Calu3 (cell line): ENCODE results near the gene C19orf81. TPM values are rescaled to one million over a fixed set of nuclear protein-coding genes. Genes with fewer than 3 reads are reported as not detected.

Experiments
- BruUV-seq: library from RNA; stranded (reverse); fragments of 400-500 nt; replicated peaks from 2 replicates; lab custom pipeline; 2021; lab: Mats Ljungman, UMichigan
- CTCF ChIA-PET: fragments of 300-600 bp; sonication (Branson Sonifier 250); formaldehyde crosslinking; loops from one replicate; lab custom pipeline; 2022; ENCODE audit warnings: antibody characterized with exemption; lab: Charles Lee
- DNase-seq: peaks from one replicate; pipeline ENCODE4 v3.0.0; 2022
- H3K27ac Mint-ChIP-seq: one replicate; pipeline ENCODE4 v1.8.0; 2022; ENCODE audit warnings: mixed read lengths; ENCODE audit not compliant: unreplicated experiment
- H3K27me3 Mint-ChIP-seq: one replicate; pipeline ENCODE4 v1.8.0; 2022; ENCODE audit warnings: mixed read lengths; ENCODE audit not compliant: unreplicated experiment
- H3K36me3 Mint-ChIP-seq: one replicate; pipeline ENCODE4 v1.8.0; 2022; ENCODE audit warnings: mild to moderate bottlenecking, moderate library complexity, mixed read lengths; ENCODE audit not compliant: insufficient read depth, unreplicated experiment
- H3K4me1 Mint-ChIP-seq: one replicate; pipeline ENCODE4 v1.8.0; 2022; ENCODE audit warnings: mild to moderate bottlenecking, low read depth, mixed read lengths; ENCODE audit not compliant: unreplicated experiment
- H3K4me3 Mint-ChIP-seq: one replicate; pipeline ENCODE4 v1.8.0; 2022; ENCODE audit warnings: mild to moderate bottlenecking, low read depth, moderate library complexity, mixed read lengths; ENCODE audit not compliant: unreplicated experiment
- H3K9me3 Mint-ChIP-seq: one replicate; pipeline ENCODE4 v1.8.0; 2022; ENCODE audit warnings: low read depth, mixed read lengths; ENCODE audit not compliant: unreplicated experiment
- intact Hi-C: fragments of 100-400 bp; cut with micrococcal nuclease; formaldehyde crosslinking; loops from one replicate; pipeline ENCODE4 v1.10.0; 2022; ENCODE audit not compliant: unreplicated experiment
- total RNA-seq: library from RNA; stranded (reverse); gene quantifications from 2 replicates; pipeline ENCODE4 v1.2.3, GENCODE V29; 2022
- TF ChIP-seq, protein P1 (sequence below): fragments of 200-600 bp; IDR thresholded peaks from one replicate; pipeline ENCODE4 v1.8.0; 2022; ENCODE audit warnings: antibody characterized with exemption; ENCODE audit not compliant: unreplicated experiment

The C19orf81 gene
- total RNA-seq, 1 experiment from 2014 or later: not detected

DNA sequence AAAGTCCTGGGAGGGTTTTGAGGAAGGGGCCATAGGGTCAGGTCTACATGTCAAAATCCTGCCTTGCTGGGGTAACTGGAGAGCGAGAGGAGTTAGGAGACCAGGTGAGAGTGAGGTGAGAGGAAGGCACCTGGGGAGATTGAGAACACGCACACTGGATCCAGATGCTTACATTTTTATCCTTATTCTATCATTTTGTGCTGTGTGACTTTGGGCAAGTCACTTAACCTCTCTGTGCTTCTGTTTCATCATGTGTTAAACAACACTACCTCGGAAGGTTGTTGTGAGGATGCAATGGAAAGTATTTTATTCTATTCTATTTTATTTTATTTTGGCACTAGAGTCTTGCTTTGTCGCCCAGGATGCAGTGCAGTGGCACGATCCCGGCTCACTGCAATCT, 3.5 kb downstream of the C19orf81 start:
- H3K27ac Mint-ChIP-seq: no peak overlapping the region
- BruUV-seq: no TSS peak

DNA sequence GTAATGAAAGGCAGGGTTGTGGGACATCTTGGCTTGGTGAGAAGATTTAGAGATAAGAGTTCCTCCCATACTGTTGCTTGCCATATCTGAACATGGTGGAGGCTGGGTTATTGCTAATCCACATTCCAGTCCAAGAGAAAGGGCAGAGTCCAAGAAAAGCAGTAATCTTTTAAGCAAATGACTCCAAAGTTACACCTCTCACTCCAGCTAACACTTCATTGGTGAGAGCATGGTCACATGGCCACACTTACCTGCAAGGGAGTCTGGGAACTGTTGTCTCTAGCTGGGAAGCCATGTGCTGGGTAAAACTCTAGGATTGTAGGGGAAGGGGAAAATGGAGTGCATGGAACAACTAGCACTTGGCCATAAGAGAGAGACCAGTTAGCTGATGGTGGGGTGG, 5.6 kb downstream of the C19orf81 start:
- TF ChIP-seq, protein P1, sequence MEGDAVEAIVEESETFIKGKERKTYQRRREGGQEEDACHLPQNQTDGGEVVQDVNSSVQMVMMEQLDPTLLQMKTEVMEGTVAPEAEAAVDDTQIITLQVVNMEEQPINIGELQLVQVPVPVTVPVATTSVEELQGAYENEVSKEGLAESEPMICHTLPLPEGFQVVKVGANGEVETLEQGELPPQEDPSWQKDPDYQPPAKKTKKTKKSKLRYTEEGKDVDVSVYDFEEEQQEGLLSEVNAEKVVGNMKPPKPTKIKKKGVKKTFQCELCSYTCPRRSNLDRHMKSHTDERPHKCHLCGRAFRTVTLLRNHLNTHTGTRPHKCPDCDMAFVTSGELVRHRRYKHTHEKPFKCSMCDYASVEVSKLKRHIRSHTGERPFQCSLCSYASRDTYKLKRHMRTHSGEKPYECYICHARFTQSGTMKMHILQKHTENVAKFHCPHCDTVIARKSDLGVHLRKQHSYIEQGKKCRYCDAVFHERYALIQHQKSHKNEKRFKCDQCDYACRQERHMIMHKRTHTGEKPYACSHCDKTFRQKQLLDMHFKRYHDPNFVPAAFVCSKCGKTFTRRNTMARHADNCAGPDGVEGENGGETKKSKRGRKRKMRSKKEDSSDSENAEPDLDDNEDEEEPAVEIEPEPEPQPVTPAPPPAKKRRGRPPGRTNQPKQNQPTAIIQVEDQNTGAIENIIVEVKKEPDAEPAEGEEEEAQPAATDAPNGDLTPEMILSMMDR: no peak
- intact Hi-C loops: no loop called here
- no peak overlapping the region for H3K4me3 Mint-ChIP-seq
- peaks cover 83% of the 10 kb centered on the region for H3K27me3 Mint-ChIP-seq
- peaks cover 8% of the 10 kb centered on the region for H3K4me1 Mint-ChIP-seq
- CTCF ChIA-PET: no interaction called here
- no peak overlapping the region for H3K27ac Mint-ChIP-seq
- no peaks in the 10 kb centered on the region for H3K36me3 Mint-ChIP-seq
- BruUV-seq: no TSS peak
- DNase-seq: no peak
- peaks cover 5% of the 10 kb centered on the region for H3K9me3 Mint-ChIP-seq

More for the DNA sequence above, 3.5 kb downstream of the C19orf81 start:
- no peak overlapping the region for H3K4me3 Mint-ChIP-seq
- no peak for DNase-seq
- peaks cover 74% of the 10 kb centered on the region for H3K27me3 Mint-ChIP-seq
- TF ChIP-seq, protein P1: no peak
- no peaks in the 10 kb centered on the region for H3K9me3 Mint-ChIP-seq
- CTCF ChIA-PET: no interaction called here
- peaks cover under 1% of the 10 kb centered on the region for H3K4me1 Mint-ChIP-seq
- no peaks in the 10 kb centered on the region for H3K36me3 Mint-ChIP-seq
- intact Hi-C loops: no loop called here

DNA sequence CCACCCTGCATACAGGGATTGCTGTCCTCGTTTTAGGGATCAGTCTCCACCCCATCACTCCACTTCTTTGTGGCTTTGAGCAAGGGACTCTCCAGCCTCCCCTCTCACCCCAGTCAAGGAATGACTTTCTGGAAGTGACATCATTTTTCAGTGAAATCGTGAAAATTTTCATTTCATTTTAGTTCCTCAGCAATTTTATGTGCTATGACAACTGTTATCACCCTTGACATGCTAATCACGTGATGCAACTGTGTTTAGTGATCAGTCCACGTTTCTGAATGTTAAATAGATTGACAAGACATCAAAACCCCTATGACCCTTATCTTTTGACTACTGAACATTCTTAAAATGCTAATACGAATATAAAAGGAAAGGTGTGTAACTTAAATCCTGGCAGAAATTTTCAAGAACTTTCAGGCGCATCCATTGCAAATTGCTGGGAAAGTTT, 8.0 kb downstream of the C19orf81 start:
- Mint-ChIP-seq H3K9me3 (peaks cover 5% of the 10 kb centered on the region), H3K4me3 (peak overlapping the region; percentile 57), H3K27ac (no peak overlapping the region), H3K36me3 (no peaks in the 10 kb centered on the region), H3K27me3 (peaks cover 78% of the 10 kb centered on the region), H3K4me1 (peaks cover 8% of the 10 kb centered on the region)
- no TSS peak for BruUV-seq
- DNase-seq: no peak
- intact Hi-C loops: no loop called here
- TF ChIP-seq, protein P1: no peak
- CTCF ChIA-PET: interaction anchor here (1.2 kb wide), 1 partner anchor 13 kb away, joined by 4 read pairs; no protein-coding TSS in a partner anchor

DNA sequence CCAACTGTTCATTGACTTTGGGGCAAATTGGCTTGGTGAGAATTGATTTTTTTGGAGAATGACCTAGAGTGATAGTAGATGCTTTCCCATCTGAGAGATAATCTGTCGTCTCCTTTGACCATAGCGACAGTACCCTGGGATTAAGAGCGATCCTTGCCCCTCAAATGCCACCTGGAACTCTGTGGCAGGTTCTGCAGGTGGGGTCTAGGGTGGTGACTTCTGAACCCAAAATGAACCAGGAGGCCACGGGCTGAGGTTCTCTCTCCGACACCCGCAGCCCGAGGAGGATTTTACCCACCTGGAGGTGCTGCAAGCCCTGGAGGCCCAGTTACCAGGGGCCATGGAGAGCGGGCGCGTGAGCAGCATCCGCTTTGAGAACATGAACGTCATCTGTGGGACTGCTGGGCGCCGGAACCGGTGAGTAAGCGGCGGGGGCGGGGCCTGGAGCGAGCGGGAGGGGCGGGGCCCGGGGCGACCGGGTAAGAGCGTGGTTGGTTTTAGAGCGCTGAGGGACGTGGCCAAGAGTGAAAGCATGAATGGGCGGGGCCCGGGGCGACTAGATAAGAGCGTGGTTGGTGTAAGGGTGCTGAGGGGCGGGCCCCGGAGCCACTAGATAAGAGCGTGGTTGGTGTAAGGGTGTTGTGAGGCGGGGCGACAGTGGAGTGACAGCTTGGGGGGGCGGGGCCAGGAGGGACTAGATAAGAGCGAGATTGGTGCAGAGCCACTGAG, 8.6 kb downstream of the C19orf81 start:
- peak; percentile 85 for DNase-seq
- BruUV-seq: no TSS peak
- Mint-ChIP-seq H3K9me3 (peaks cover 5% of the 10 kb centered on the region), H3K4me3 (peak overlapping the region; percentile 57), H3K36me3 (no peaks in the 10 kb centered on the region), H3K27me3 (peaks cover 72% of the 10 kb centered on the region), H3K27ac (no peak overlapping the region), H3K4me1 (peaks cover 8% of the 10 kb centered on the region)
- TF ChIP-seq, protein P1: no peak
- intact Hi-C loops: no loop called here
- CTCF ChIA-PET: no interaction called here
